Measurements from ENCODE around the gene ZBTB25.
A peak's percentile ranks its signal among the peaks of the same experiment; 100 is the strongest.

The ZBTB25 gene

GRCh38 chr14:64491637-64492036, 12.0 kb downstream of the ZBTB25 start:
- H3K27me3 ChIP-seq (ENCODE audit: insufficient read depth, low read length, poor library complexity, severe bottlenecking) = no peaks in the 10 kb centered on the region
- H3K9me2 ChIP-seq (replicated peaks; ENCODE audit: low read depth, low read length) = no peaks in the 10 kb centered on the region
- peaks cover 10% of the 10 kb centered on the region for H3K4me1 ChIP-seq (ENCODE audit: insufficient read depth, low read length, poor library complexity, severe bottlenecking)
- H3K9ac ChIP-seq (ENCODE audit: low read depth, low read length, poor library complexity, severe bottlenecking) = no peak overlapping the region
- no peak overlapping the region for H2AFZ ChIP-seq (ENCODE audit: low read length)
- peaks cover 16% of the 10 kb centered on the region; the same call in 1 of the 2 replicates for H3K79me2 ChIP-seq (ENCODE audit: insufficient read depth, low read length)
- peaks cover 22% of the 10 kb centered on the region; the same call in 1 of the 2 replicates for H3K36me3 ChIP-seq (ENCODE audit: insufficient read depth, low read length)
- H3K4me2 ChIP-seq (ENCODE audit: low read depth, low read length, poor library complexity, severe bottlenecking) = no peak overlapping the region
- no peaks in the 10 kb centered on the region for H3K9me3 ChIP-seq (ENCODE audit: insufficient read depth, low read depth, low read length)
- TF ChIP-seq EZH2phosphoT487 (IDR thresholded peaks at IDR 0.05; ENCODE audit: borderline replicate concordance) (no peak), CTCF (conservative IDR thresholded peaks at IDR 0.05; ENCODE audit: low read length) (no peak)
- H4K20me1 ChIP-seq (ENCODE audit: insufficient read depth, low read length, poor library complexity, severe bottlenecking) = peaks cover 4% of the 10 kb centered on the region
- no peak overlapping the region for H3K4me3 ChIP-seq (ENCODE audit: low read length, poor library complexity, severe bottlenecking)
- no peaks in the 10 kb centered on the region for H3F3A ChIP-seq (ENCODE audit: low read depth)

GRCh38 chr14:64488590-64489099, 15.0 kb downstream of the ZBTB25 start:
- H3K9me2 ChIP-seq (replicated peaks; ENCODE audit: low read depth, low read length) = no peaks in the 10 kb centered on the region
- TF ChIP-seq CTCF (conservative IDR thresholded peaks at IDR 0.05; ENCODE audit: low read length) (no peak), EZH2phosphoT487 (IDR thresholded peaks at IDR 0.05; ENCODE audit: borderline replicate concordance) (no peak)
- H3K79me2 ChIP-seq (ENCODE audit: insufficient read depth, low read length) = peaks cover 10% of the 10 kb centered on the region; the same call in 1 of the 2 replicates

GRCh38 chr14:64478634-64479250, 24.9 kb downstream of the ZBTB25 start:
- H3K36me3 ChIP-seq (ENCODE audit: insufficient read depth, low read length) = no peaks in the 10 kb centered on the region
- no peaks in the 10 kb centered on the region for H3K9me3 ChIP-seq (ENCODE audit: insufficient read depth, low read depth, low read length)
- no peaks in the 10 kb centered on the region for H3K9me2 ChIP-seq (replicated peaks; ENCODE audit: low read depth, low read length)
- H3K4me1 ChIP-seq (ENCODE audit: insufficient read depth, low read length, poor library complexity, severe bottlenecking) = no peaks in the 10 kb centered on the region
- no peaks in the 10 kb centered on the region for H3K79me2 ChIP-seq (ENCODE audit: insufficient read depth, low read length)
- H3K4me3 ChIP-seq (ENCODE audit: low read length, poor library complexity, severe bottlenecking) = no peak overlapping the region
- TF ChIP-seq CTCF (conservative IDR thresholded peaks at IDR 0.05; ENCODE audit: low read length) (peak; percentile 67), EZH2phosphoT487 (IDR thresholded peaks at IDR 0.05; ENCODE audit: borderline replicate concordance) (no peak)
- no peak overlapping the region for H3K4me2 ChIP-seq (ENCODE audit: low read depth, low read length, poor library complexity, severe bottlenecking)
- H2AFZ ChIP-seq (ENCODE audit: low read length) = no peak overlapping the region
- H3K27me3 ChIP-seq (ENCODE audit: insufficient read depth, low read length, poor library complexity, severe bottlenecking) = no peaks in the 10 kb centered on the region
- no peaks in the 10 kb centered on the region for H4K20me1 ChIP-seq (ENCODE audit: insufficient read depth, low read length, poor library complexity, severe bottlenecking)
- no peak overlapping the region for H3K9ac ChIP-seq (ENCODE audit: low read depth, low read length, poor library complexity, severe bottlenecking)
- H3F3A ChIP-seq (ENCODE audit: low read depth) = no peaks in the 10 kb centered on the region

More at GRCh38 chr14:64488590-64489099, 15.0 kb downstream of the ZBTB25 start:
- Histone ChIP-seq H3K9me3 (ENCODE audit: insufficient read depth, low read depth, low read length) (no peaks in the 10 kb centered on the region), H3K9ac (ENCODE audit: low read depth, low read length, poor library complexity, severe bottlenecking) (no peak overlapping the region), H4K20me1 (ENCODE audit: insufficient read depth, low read length, poor library complexity, severe bottlenecking) (no peaks in the 10 kb centered on the region), H2AFZ (ENCODE audit: low read length) (no peak overlapping the region), H3K4me2 (ENCODE audit: low read depth, low read length, poor library complexity, severe bottlenecking) (no peak overlapping the region), H3K27me3 (ENCODE audit: insufficient read depth, low read length, poor library complexity, severe bottlenecking) (no peaks in the 10 kb centered on the region), H3K36me3 (ENCODE audit: insufficient read depth, low read length) (peaks cover 33% of the 10 kb centered on the region; the same call in 1 of the 2 replicates), H3K4me1 (ENCODE audit: insufficient read depth, low read length, poor library complexity, severe bottlenecking) (peaks cover 8% of the 10 kb centered on the region), H3K4me3 (ENCODE audit: low read length, poor library complexity, severe bottlenecking) (no peak overlapping the region), H3F3A (ENCODE audit: low read depth) (no peaks in the 10 kb centered on the region)
